Peyer's patch (tissue), 4 donors: ENCODE results near the gene CDH23.

ENCODE experiments used
- POLR2A ChIP-seq, 2 donors: fragments of 450-650 bp; IDR thresholded peaks; one replicate each; pipeline ENCODE4 v1.5.1; 2017; ENCODE audit warnings: antibody characterized with exemption in 2 of 2, mild to moderate bottlenecking in 2 of 2, moderate library complexity in 2 of 2
- TF ChIP-seq, protein P1 (sequence below), 6 experiments: fragments of 450-650 bp in 4 of 6; fragments of 200-600 bp in 2 of 6; sonication (generic) in 1 of 6; IDR thresholded peaks; one replicate each; pipeline ENCODE4 v1.5.1; 2017 to 2019; ENCODE audit warnings: antibody characterized with exemption in 6 of 6, mild to moderate bottlenecking in 3 of 6, moderate library complexity in 1 of 6

DNA sequence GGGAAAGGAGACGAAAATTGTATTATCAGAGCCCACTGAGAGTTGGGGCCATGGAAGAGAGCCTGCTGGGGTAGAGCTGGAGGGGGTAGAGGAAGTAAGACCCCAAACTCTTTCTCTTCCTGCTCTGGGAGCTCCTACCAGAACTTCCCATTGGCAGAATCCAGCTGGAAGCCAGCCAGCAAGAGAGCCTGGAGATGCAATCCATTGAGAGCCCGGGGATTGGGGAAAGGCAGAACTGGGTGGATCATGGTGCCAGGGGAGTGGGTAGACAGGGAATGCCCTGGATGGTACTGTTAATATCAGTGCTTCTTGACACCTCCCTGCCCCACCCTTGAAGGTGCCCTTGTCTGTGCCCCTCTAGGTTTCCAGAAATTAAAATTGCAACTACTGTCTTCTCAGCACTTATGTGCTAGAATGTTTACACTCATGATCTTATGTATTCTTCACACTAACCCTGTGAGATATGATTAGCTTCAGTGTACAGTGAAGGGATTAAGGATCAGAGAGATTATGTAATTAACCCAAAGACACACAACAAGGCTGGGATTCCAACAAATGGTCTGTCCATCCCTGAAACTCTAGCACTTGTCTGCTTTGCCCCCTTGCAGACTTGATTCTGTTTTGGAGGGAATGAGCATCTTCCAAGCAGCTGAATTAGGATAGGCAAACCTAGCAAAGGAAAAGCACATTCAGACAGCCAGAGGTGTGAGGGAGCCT lies 168.7 kb downstream of the CDH23 start:
- TF ChIP-seq POLR2A (IDR thresholded peaks at IDR 0.05), result no peak
- TF ChIP-seq, protein P1, sequence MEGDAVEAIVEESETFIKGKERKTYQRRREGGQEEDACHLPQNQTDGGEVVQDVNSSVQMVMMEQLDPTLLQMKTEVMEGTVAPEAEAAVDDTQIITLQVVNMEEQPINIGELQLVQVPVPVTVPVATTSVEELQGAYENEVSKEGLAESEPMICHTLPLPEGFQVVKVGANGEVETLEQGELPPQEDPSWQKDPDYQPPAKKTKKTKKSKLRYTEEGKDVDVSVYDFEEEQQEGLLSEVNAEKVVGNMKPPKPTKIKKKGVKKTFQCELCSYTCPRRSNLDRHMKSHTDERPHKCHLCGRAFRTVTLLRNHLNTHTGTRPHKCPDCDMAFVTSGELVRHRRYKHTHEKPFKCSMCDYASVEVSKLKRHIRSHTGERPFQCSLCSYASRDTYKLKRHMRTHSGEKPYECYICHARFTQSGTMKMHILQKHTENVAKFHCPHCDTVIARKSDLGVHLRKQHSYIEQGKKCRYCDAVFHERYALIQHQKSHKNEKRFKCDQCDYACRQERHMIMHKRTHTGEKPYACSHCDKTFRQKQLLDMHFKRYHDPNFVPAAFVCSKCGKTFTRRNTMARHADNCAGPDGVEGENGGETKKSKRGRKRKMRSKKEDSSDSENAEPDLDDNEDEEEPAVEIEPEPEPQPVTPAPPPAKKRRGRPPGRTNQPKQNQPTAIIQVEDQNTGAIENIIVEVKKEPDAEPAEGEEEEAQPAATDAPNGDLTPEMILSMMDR (IDR thresholded peaks at IDR 0.05), result no peak
